OCI-LY3 (cell line): ENCODE data around the gene KDM3B.

Experiments used
- H2AFZ ChIP-seq: fragments of 200-600, 300-600 bp; shearing (Covaris generic); 2 replicates; pipeline ENCODE4 v1.6.0; 2014; ENCODE audit warnings: antibody characterized with exemption, low read depth, low read length
- H3K27ac ChIP-seq: fragments of 200-600, 300-600 bp; sonication (generic); 2 replicates; pipeline ENCODE4 v1.5.1; 2014; ENCODE audit warnings: mild to moderate bottlenecking, low read length, moderate library complexity, mixed read lengths
- H3K27me3 ChIP-seq: fragments of 200-600, 300-600 bp; sonication (generic); 2 replicates; pipeline ENCODE4 v1.6.1; 2014; ENCODE audit warnings: low read depth, low read length, mixed read lengths
- H3K36me3 ChIP-seq: fragments of 200-600, 300-600 bp; sonication (generic); replicated peaks from 2 replicates; pipeline ENCODE3; 2014; ENCODE audit warnings: low read depth, low read length, mixed read lengths
- H3K4me1 ChIP-seq: fragments of 300-600, 200-600 bp; sonication (generic); 2 replicates; pipeline ENCODE4 v1.6.1; 2014; ENCODE audit warnings: low read length, mixed read lengths
- H3K4me2 ChIP-seq: fragments of 200-600, 300-600 bp; sonication (generic); 2 replicates; pipeline ENCODE4 v1.6.1; 2014; ENCODE audit warnings: low read length, mixed read lengths
- H3K4me3 ChIP-seq: fragments of 300-600, 200-600 bp; sonication (generic); 2 replicates; pipeline ENCODE4 v1.5.1; 2014; ENCODE audit warnings: antibody characterized with exemption, mild to moderate bottlenecking, low read length, moderate library complexity
- H3K79me2 ChIP-seq: fragments of 300-600, 200-600 bp; shearing (Covaris generic); 2 replicates; pipeline ENCODE4 v1.6.1; 2014; ENCODE audit warnings: mild to moderate bottlenecking, low read length, mixed read lengths
- H3K9ac ChIP-seq: fragments of 300-600, 200-600 bp; shearing (Covaris generic); 2 replicates; pipeline ENCODE4 v1.6.0; 2014; ENCODE audit warnings: mild to moderate bottlenecking, low read length, moderate library complexity
- H3K9me3 ChIP-seq: fragments of 200-600, 300-600 bp; shearing (Covaris generic); 2 replicates; pipeline ENCODE4 v1.6.1; 2014; ENCODE audit warnings: low read length, mixed read lengths; ENCODE audit not compliant: insufficient read depth
- H4K20me1 ChIP-seq: fragments of 200-600, 300-600 bp; sonication (generic); 2 replicates; pipeline ENCODE4 v1.6.1; 2016; ENCODE audit warnings: low read length, mixed read lengths; ENCODE audit not compliant: insufficient read depth
- CTCF ChIP-seq: fragments of 200-600, 300-600 bp; sonication (generic); IDR thresholded peaks from 2 replicates; pipeline ENCODE4 v1.5.1; 2014; ENCODE audit warnings: antibody characterized with exemption, low read length, low read depth
- EZH2phosphoT487 ChIP-seq: fragments of 200-600 bp; shearing (Covaris generic); IDR thresholded peaks from 2 replicates; pipeline ENCODE4 v1.6.1; 2018; ENCODE audit warnings: antibody characterized with exemption, mixed run types, low read depth

KDM3B gene

GRCh38 chr5:138354387-138354786 lies 1.9 kb downstream of the KDM3B start:
- Histone ChIP-seq H3K36me3 (peaks cover 3% of the 10 kb centered on the region), H3K27me3 (no peaks in the 10 kb centered on the region), H4K20me1 (peaks cover 28% of the 10 kb centered on the region), H3K4me2 (peak overlapping the region; percentile 89), H3K4me3 (peak overlapping the region; percentile 98), H3K9ac (peak overlapping the region; percentile 98), H2AFZ (no peak overlapping the region), H3K4me1 (peaks cover 14% of the 10 kb centered on the region), H3K9me3 (no peaks in the 10 kb centered on the region), H3K27ac (peak overlapping the region; percentile 93), H3K79me2 (peaks cover 66% of the 10 kb centered on the region)
- no peak for TF ChIP-seq EZH2phosphoT487
- no peak for TF ChIP-seq CTCF

- no peak overlapping the region for H2AFZ ChIP-seq
- peaks cover 34% of the 10 kb centered on the region for H4K20me1 ChIP-seq
- peak overlapping the region; percentile 89 for H3K4me2 ChIP-seq
- no peaks in the 10 kb centered on the region for H3K27me3 ChIP-seq
- H3K36me3 ChIP-seq = peaks cover 3% of the 10 kb centered on the region
- peaks cover 14% of the 10 kb centered on the region for H3K4me1 ChIP-seq
- peaks cover 72% of the 10 kb centered on the region for H3K79me2 ChIP-seq
- no peaks in the 10 kb centered on the region for H3K9me3 ChIP-seq
- H3K9ac ChIP-seq = 0 out of 2 replicates have a peak overlapping the region, but pooled peaks have one; percentile 98
- TF ChIP-seq EZH2phosphoT487 (no peak), CTCF (peak; percentile 16; the same call in 1 of the 2 replicates)
- H3K27ac ChIP-seq = peak overlapping the region; percentile 93; the same call in 1 of the 2 replicates
- peak overlapping the region; percentile 98 for H3K4me3 ChIP-seq
Measured at GRCh38 chr5:138354926-138355378, 2.5 kb downstream of the KDM3B start.

- H3K36me3 ChIP-seq = no peaks in the 10 kb centered on the region
Measured at GRCh38 chr5:138359621-138360020, 7.1 kb downstream of the KDM3B start.

DNA sequence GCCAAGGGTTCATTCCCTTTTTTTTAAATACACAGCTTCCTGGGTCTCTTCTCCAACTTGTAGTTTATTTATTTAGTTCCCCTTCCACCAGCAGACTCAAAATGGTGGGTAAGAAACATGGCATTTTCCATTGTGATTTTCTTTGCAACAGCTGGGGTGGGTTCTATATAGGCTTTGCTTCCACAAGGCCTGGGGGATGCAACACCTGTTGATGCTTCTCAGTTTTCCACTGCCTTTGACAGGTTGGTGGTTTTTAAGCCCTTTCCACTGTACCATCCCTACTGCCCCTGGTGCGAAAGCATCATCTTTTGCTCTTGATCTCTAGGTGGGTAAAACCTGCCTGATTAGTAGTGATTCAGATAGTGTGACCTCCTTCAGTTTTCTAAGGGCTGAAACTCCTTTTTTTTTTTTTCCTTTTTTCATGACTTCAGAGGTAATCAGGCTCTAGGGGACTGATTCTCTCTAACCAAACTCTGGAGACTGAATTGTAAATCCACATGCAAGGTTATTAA lies 8.5 kb downstream of the KDM3B start:
- Histone ChIP-seq H3K4me3 (no peak overlapping the region), H3K9me3 (no peaks in the 10 kb centered on the region), H4K20me1 (peaks cover 47% of the 10 kb centered on the region), H3K79me2 (peaks cover 94% of the 10 kb centered on the region), H3K9ac (no peak overlapping the region), H3K36me3 (no peaks in the 10 kb centered on the region), H3K27ac (no peak overlapping the region), H3K4me1 (no peaks in the 10 kb centered on the region), H3K4me2 (no peak overlapping the region), H3K27me3 (no peaks in the 10 kb centered on the region), H2AFZ (no peak overlapping the region)
- TF ChIP-seq CTCF (no peak), EZH2phosphoT487 (no peak)

More at GRCh38 chr5:138359621-138360020, 7.1 kb downstream of the KDM3B start:
- no peak for TF ChIP-seq CTCF
- no peak for TF ChIP-seq EZH2phosphoT487
- H3K9me3 ChIP-seq = no peaks in the 10 kb centered on the region
- H3K4me1 ChIP-seq = peaks cover 9% of the 10 kb centered on the region
- no peak overlapping the region for H2AFZ ChIP-seq
- no peak overlapping the region for H3K4me3 ChIP-seq
- H3K27ac ChIP-seq = no peak overlapping the region
- H3K27me3 ChIP-seq = no peaks in the 10 kb centered on the region
- no peak overlapping the region for H3K9ac ChIP-seq
- peaks cover 94% of the 10 kb centered on the region for H3K79me2 ChIP-seq
- H3K4me2 ChIP-seq = no peak overlapping the region
- H4K20me1 ChIP-seq = peaks cover 56% of the 10 kb centered on the region
